OCI-LY1 (cell line): ENCODE results near the gene CBLN4.

Experiments
- CTCF ChIP-seq: fragments of 200-600 bp; sonication (generic), shearing (Covaris generic); IDR thresholded peaks from 2 replicates; pipeline ENCODE4 v1.5.1; 2017; ENCODE audit warnings: mild to moderate bottlenecking, antibody characterized with exemption, low read length, moderate library complexity, mixed read lengths
- EZH2 ChIP-seq: fragments of 200-600 bp; sonication (generic), shearing (Covaris generic); IDR thresholded peaks from 2 replicates; pipeline ENCODE4 v1.8.0; 2017; ENCODE audit warnings: borderline replicate concordance, mixed run types, mild to moderate bottlenecking, antibody characterized with exemption, low read length, moderate library complexity, mixed read lengths

- TF ChIP-seq CTCF = no peak
- no peak for TF ChIP-seq EZH2
These were observed 12.9 kb upstream of the CBLN4 start for GRCh38 chr20:56018194-56018593.
